WTC11 (cell line): ENCODE results near the gene COG2. TPM values are rescaled to one million over a fixed set of nuclear protein-coding genes. Genes with fewer than 3 reads are reported as not detected.

Experiments
- ATAC-seq: fragments of 200-7000 bp; cut with Tn5 transposase; 2 replicates; pipeline ENCODE4 v1.10.0; 2021; ENCODE audit warnings: mild to moderate bottlenecking, moderate library complexity
- CTCF ChIA-PET: fragments of 300-600 bp; sonication (Branson Sonifier 250); formaldehyde crosslinking; loops from one replicate; lab custom pipeline; 2021; ENCODE audit warnings: antibody characterized with exemption; lab: Charles Lee
- POLR2A ChIA-PET: fragments of 350-600 bp; sonication (Branson Sonifier 250); formaldehyde crosslinking; loops from one replicate; lab custom pipeline; 2021; ENCODE audit warnings: antibody characterized with exemption; lab: Charles Lee
- DNase-seq: peaks from one replicate; pipeline ENCODE4 v3.0.0; 2021; ENCODE audit warnings: low spot score
- H3K27ac Mint-ChIP-seq: 2 replicates; pipeline ENCODE4 v1.8.0; 2021; ENCODE audit warnings: mixed read lengths
- H3K27me3 Mint-ChIP-seq: 2 replicates; pipeline ENCODE4 v1.8.0; 2021; ENCODE audit warnings: low read depth, mild to moderate bottlenecking, moderate library complexity, mixed read lengths
- H3K36me3 Mint-ChIP-seq: 2 replicates; pipeline ENCODE4 v1.8.0; 2021; ENCODE audit warnings: mixed read lengths
- H3K4me1 Mint-ChIP-seq: 2 replicates; pipeline ENCODE4 v1.8.0; 2022; ENCODE audit warnings: mixed read lengths
- H3K4me3 Mint-ChIP-seq: 2 replicates; pipeline ENCODE4 v1.8.0; 2021; ENCODE audit warnings: mild to moderate bottlenecking, moderate library complexity, mixed read lengths
- H3K9me3 Mint-ChIP-seq: 2 replicates; pipeline ENCODE4 v1.8.0; 2021; ENCODE audit warnings: mixed read lengths
- CBFB ChIP-seq: sonication (generic); formaldehyde crosslinking; IDR thresholded peaks from 2 replicates; pipeline ENCODE4 v1.8.1; 2022; ENCODE audit warnings: mild to moderate bottlenecking, low read depth, missing genetic modification reagents
- CTCF ChIP-seq: fragments of 200-600 bp; IDR thresholded peaks from 2 replicates; pipeline ENCODE4 v1.8.0; 2022; ENCODE audit warnings: antibody characterized with exemption
- E2F4 ChIP-seq: sonication (generic); formaldehyde crosslinking; IDR thresholded peaks from 2 replicates; pipeline ENCODE4 v1.8.1; 2022; ENCODE audit warnings: low read depth, mild to moderate bottlenecking, moderate library complexity, missing genetic modification reagents, borderline replicate concordance
- GTF2I ChIP-seq: fragments of 250-450 bp; sonication (Bioruptor Pico); conservative IDR thresholded peaks from 2 replicates; pipeline ENCODE4 v1.4.0; 2021; ENCODE audit warnings: mild to moderate bottlenecking
- MYBL2 ChIP-seq: sonication (generic); formaldehyde crosslinking; IDR thresholded peaks from 2 replicates; pipeline ENCODE4 v1.8.1; 2023; ENCODE audit warnings: mild to moderate bottlenecking, moderate library complexity, missing genetic modification reagents
- NFATC4 ChIP-seq: fragments of 250-450 bp; sonication (Bioruptor Pico); IDR thresholded peaks from 2 replicates; pipeline ENCODE4 v1.9.0; 2021; ENCODE audit warnings: mild to moderate bottlenecking
- NR3C1 ChIP-seq: sonication (generic); formaldehyde crosslinking; conservative IDR thresholded peaks from 2 replicates; pipeline ENCODE4 v1.8.1; 2023; ENCODE audit warnings: low read depth, mild to moderate bottlenecking, missing genetic modification reagents
- PRDM15 ChIP-seq: sonication (generic); formaldehyde crosslinking; IDR thresholded peaks from 2 replicates; pipeline ENCODE4 v1.8.0; 2022; ENCODE audit warnings: missing genetic modification reagents
- RORB ChIP-seq: fragments of 250-450 bp; sonication (Bioruptor Pico); IDR thresholded peaks from 2 replicates; pipeline ENCODE4 v1.9.0; 2021; ENCODE audit warnings: mild to moderate bottlenecking
- TCF7 ChIP-seq: sonication (generic); formaldehyde crosslinking; IDR thresholded peaks from 2 replicates; pipeline ENCODE4 v1.8.0; 2022; ENCODE audit warnings: mild to moderate bottlenecking, low read depth, missing genetic modification reagents, moderate library complexity
- USF2 ChIP-seq: sonication (generic); formaldehyde crosslinking; IDR thresholded peaks from 2 replicates; pipeline ENCODE4 v1.8.1; 2023; ENCODE audit warnings: mild to moderate bottlenecking, missing genetic modification reagents, moderate library complexity
- ZMAT4 ChIP-seq: fragments of 250-450 bp; sonication (Bioruptor Pico); IDR thresholded peaks from 2 replicates; pipeline ENCODE4 v1.9.0; 2021; ENCODE audit warnings: mild to moderate bottlenecking
- ZNF232 ChIP-seq: sonication (generic); formaldehyde crosslinking; IDR thresholded peaks from 2 replicates; pipeline ENCODE4 v1.8.0; 2022; ENCODE audit warnings: mild to moderate bottlenecking, missing genetic modification reagents
- ZNF416 ChIP-seq: fragments of 250-450 bp; sonication (Bioruptor Pico); IDR thresholded peaks from 2 replicates; pipeline ENCODE4 v1.9.0; 2021; ENCODE audit warnings: mild to moderate bottlenecking, inconsistent platforms
- total RNA-seq: library from RNA; stranded (reverse); gene quantifications from 3 replicates; pipeline ENCODE4 v1.2.3, GENCODE V29; 2021
- TF ChIP-seq, protein P1 (sequence below): sonication (generic); formaldehyde crosslinking; IDR thresholded peaks from 2 replicates; pipeline ENCODE4 v1.8.0; 2022; ENCODE audit warnings: mild to moderate bottlenecking, missing genetic modification reagents

COG2 gene
- total RNA-seq, 1 experiment from 2014 or later, result 30.9 TPM

GRCh38 chr1:230707732-230708630 lies 65.7 kb downstream of the COG2 start:
- TF ChIP-seq RORB (CRISPR knock-in tag), result no peak
- no peak for TF ChIP-seq E2F4 (CRISPR knock-in tag)
- no peak for TF ChIP-seq CBFB
- TF ChIP-seq USF2 (CRISPR knock-in tag), result no peak
- TF ChIP-seq ZNF416 (CRISPR knock-in tag), result no peak
- TF ChIP-seq NR3C1, result no peak
- TF ChIP-seq TCF7 (CRISPR knock-in tag), result no peak
- TF ChIP-seq GTF2I (CRISPR knock-in tag), result no peak
- no peak for TF ChIP-seq PRDM15 (CRISPR knock-in tag)
- TF ChIP-seq, protein P1, sequence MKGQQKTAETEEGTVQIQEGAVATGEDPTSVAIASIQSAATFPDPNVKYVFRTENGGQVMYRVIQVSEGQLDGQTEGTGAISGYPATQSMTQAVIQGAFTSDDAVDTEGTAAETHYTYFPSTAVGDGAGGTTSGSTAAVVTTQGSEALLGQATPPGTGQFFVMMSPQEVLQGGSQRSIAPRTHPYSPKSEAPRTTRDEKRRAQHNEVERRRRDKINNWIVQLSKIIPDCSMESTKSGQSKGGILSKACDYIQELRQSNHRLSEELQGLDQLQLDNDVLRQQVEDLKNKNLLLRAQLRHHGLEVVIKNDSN (CRISPR knock-in tag), result no peak
- no peak for TF ChIP-seq CTCF
- TF ChIP-seq ZMAT4 (CRISPR knock-in tag), result no peak
- TF ChIP-seq ZNF232 (CRISPR knock-in tag), result no peak
- no peak for TF ChIP-seq MYBL2 (CRISPR knock-in tag)
- TF ChIP-seq NFATC4 (CRISPR knock-in tag), result no peak
- CTCF ChIA-PET, result no interaction called here
- POLR2A ChIA-PET, result no interaction called here
- no peak overlapping the region for H3K27ac Mint-ChIP-seq
- DNase-seq (no peak), ATAC-seq (no peak)
- H3K4me1 Mint-ChIP-seq, result peaks cover 3% of the 10 kb centered on the region
- H3K9me3 Mint-ChIP-seq, result no peaks in the 10 kb centered on the region
- H3K36me3 Mint-ChIP-seq, result no peaks in the 10 kb centered on the region
- H3K27me3 Mint-ChIP-seq, result peaks cover 3% of the 10 kb centered on the region; the same call in 1 of the 2 replicates
- H3K4me3 Mint-ChIP-seq, result no peak overlapping the region
